Measurements from ENCODE around the gene VSTM2L.

VSTM2L gene

DNA sequence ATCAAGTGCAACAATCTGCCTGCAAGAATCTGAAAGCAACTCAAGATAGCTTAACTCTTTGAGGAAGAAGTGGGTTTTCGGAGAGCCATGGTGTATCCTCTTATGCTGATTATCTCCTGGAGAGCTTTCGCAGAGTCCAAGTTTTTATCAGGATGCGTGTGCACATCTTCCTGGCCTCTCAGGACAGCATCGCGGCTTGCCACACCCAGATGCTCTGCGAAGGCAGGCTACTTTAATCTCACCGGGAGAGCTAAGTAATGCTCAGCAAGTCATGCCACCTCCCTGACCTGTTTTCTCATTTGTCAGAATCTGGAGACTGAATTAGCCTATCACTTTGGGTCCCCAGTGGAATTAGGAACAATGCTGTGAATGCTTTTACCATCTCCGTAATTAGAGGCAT lies 77.5 kb downstream of the VSTM2L start:
- H3K9ac ChIP-seq (ENCODE audit: low read depth, low read length) = no peak overlapping the region

DNA sequence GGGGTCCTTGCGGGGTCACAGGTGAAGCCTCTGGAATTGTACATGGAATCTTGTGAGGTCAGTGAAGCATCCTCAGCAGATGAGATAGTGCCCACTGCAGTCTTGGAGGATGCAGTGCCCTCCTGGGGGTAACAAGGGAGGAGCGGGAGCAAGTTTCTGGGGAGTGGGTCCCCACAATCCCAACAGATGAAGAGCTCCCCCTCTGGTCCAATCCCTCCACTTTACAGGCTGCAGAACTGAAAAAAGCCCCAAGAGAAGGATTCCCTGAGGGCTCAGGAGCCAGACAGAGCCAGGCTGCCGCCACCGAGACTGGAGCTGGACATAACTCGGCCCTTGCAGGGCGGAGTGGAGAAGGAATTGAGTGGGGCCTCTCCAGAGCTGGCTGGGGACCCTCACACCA lies 77.9 kb downstream of the VSTM2L start:
- peaks cover 3% of the 10 kb centered on the region; the same call in 1 of the 2 replicates for H3K4me1 ChIP-seq (ENCODE audit: insufficient read depth, low read length)

More for the DNA sequence above, 77.5 kb downstream of the VSTM2L start:
- H3K9me3 ChIP-seq (ENCODE audit: control insufficient read depth, insufficient read depth, low read length) = no peaks in the 10 kb centered on the region
- H3K36me3 ChIP-seq (ENCODE audit: insufficient read depth, low read length) = peaks cover 5% of the 10 kb centered on the region
- H3K4me1 ChIP-seq (ENCODE audit: insufficient read depth, low read length) = peaks cover 3% of the 10 kb centered on the region; the same call in 1 of the 2 replicates

DNA sequence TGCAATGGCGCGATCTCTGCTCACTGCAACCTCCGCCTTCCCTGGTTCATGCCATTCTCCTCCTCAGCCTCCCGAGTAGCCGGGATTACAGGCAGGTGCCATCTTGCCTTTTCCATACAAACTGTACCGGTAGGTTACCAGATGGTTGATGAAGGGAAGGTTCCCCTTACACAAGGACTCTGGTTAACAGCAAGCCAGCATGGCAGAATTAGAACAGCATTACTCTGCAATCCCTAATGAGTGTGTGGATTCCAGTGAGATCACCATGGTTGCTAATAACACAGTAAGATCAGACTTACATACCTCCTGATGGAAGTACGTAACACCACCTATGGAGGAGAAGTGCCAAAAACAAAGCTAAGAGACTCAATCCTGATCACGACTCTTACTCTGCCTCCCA lies 78.6 kb downstream of the VSTM2L start:
- peaks cover 5% of the 10 kb centered on the region for H3K36me3 ChIP-seq (ENCODE audit: insufficient read depth, low read length)
- H3K9ac ChIP-seq (ENCODE audit: low read depth, low read length) = no peak overlapping the region
- no peaks in the 10 kb centered on the region for H3K9me3 ChIP-seq (ENCODE audit: control insufficient read depth, insufficient read depth, low read length)
- peaks cover 3% of the 10 kb centered on the region; the same call in 1 of the 2 replicates for H3K4me1 ChIP-seq (ENCODE audit: insufficient read depth, low read length)

More for the DNA sequence above, 77.9 kb downstream of the VSTM2L start:
- Histone ChIP-seq H3K9ac (ENCODE audit: low read depth, low read length) (no peak overlapping the region), H3K9me3 (ENCODE audit: control insufficient read depth, insufficient read depth, low read length) (no peaks in the 10 kb centered on the region), H3K36me3 (ENCODE audit: insufficient read depth, low read length) (peaks cover 5% of the 10 kb centered on the region)

DNA sequence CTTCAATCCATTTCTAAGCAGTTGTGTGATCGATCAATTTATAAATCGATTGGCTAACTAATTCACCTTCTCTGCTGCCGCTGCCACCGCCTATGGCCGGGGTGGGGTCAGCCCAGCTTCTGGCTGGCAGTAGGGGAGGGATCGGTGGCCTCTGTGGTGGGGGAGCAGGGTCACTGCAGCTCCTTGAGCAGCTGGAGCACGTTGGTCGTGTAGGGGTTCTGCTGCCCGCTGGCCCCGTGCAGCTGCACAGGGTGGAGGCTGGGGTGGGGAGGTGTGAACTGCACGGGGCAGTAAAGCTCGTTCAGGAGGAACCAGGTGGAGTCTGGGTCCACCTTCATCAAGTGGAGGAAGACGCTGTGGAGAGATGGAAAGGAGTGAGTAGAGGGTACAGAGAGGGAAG lies 80.4 kb downstream of the VSTM2L start:
- Histone ChIP-seq H3K36me3 (ENCODE audit: insufficient read depth, low read length) (peaks cover 5% of the 10 kb centered on the region), H3K9me3 (ENCODE audit: control insufficient read depth, insufficient read depth, low read length) (no peaks in the 10 kb centered on the region), H3K4me1 (ENCODE audit: insufficient read depth, low read length) (no peaks in the 10 kb centered on the region), H3K9ac (ENCODE audit: low read depth, low read length) (no peak overlapping the region)

DNA sequence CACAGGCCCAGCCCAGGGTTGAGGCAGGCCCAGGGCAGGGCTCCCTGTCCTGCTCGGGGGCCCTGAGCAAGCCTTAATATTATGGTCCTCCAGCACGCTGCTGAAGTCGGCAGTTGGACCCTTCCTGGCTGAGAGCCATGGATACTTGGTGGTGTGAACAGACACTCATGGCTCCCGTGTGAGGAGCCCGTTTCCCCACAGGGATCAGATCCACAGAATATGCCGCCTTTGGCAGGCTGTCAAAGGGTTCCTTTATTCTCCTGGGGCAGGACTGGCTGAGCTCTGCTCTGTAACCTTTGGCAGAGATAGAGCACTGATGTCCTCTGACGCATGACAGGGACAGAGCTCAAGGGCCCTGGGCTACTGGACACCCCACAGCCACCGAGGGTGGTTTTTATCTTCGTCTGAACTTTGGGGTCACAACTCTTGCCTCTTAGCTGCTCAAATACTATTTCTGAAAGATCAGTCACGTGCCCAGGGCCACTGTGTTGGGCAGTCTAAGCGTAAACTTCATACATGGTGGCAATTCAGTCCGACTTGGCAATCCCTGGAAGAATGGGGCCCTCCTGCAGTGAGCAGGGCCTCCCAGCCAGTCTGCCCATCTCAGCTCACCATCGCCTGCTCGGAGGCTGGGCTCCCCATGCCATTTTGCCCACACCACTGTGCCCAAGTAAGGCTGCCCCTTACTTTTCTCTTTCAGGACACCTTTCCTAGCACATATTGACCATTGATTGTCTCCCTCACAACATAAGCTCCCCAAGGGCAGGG lies 81.3 kb downstream of the VSTM2L start:
- no peaks in the 10 kb centered on the region for H3K9me3 ChIP-seq (ENCODE audit: control insufficient read depth, insufficient read depth, low read length)
- H3K4me1 ChIP-seq (ENCODE audit: insufficient read depth, low read length) = no peaks in the 10 kb centered on the region
- peaks cover 5% of the 10 kb centered on the region for H3K36me3 ChIP-seq (ENCODE audit: insufficient read depth, low read length)
- H3K9ac ChIP-seq (ENCODE audit: low read depth, low read length) = no peak overlapping the region

DNA sequence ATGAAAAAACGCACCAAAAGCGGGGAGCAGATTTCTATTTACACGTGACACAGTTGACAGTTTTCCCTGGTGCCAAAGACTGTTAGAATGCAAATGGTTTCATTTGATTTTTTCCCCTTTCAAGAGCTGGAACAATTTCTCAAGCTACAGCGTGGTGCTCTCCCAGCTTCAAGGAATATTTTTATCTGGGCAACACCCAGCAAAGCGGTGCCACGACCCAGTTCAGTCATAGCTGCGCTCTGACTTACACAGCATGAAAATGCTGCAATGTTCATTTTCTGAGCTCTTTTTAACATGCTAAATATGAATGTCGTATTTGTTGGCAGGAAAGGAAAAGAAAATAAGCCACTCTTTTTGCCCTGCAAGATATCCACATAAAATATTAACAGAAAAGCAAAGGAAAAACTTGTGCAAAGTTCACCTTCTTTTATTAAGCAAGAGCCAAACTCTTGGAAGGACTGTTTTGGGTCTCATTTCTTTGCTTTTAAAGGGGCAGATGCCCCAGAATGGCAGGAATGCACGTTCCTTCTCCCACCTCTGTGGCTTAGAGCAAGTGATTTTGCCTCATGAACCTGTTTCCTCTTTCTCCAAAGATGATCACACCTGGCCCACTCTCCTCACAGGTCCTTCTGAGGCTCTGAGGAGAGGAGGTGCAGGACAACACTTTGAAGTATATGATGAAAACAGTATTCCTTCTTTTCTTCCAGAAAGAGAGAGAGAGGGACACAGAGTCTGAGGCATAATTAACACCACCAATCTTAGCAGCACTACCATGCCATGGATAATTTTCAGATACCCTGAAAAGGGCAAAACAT lies 83.3 kb downstream of the VSTM2L start:
- Histone ChIP-seq H3K4me1 (ENCODE audit: insufficient read depth, low read length) (no peaks in the 10 kb centered on the region), H3K9ac (ENCODE audit: low read depth, low read length) (no peak overlapping the region), H3K36me3 (ENCODE audit: insufficient read depth, low read length) (peaks cover 8% of the 10 kb centered on the region), H3K9me3 (ENCODE audit: control insufficient read depth, insufficient read depth, low read length) (no peaks in the 10 kb centered on the region)

DNA sequence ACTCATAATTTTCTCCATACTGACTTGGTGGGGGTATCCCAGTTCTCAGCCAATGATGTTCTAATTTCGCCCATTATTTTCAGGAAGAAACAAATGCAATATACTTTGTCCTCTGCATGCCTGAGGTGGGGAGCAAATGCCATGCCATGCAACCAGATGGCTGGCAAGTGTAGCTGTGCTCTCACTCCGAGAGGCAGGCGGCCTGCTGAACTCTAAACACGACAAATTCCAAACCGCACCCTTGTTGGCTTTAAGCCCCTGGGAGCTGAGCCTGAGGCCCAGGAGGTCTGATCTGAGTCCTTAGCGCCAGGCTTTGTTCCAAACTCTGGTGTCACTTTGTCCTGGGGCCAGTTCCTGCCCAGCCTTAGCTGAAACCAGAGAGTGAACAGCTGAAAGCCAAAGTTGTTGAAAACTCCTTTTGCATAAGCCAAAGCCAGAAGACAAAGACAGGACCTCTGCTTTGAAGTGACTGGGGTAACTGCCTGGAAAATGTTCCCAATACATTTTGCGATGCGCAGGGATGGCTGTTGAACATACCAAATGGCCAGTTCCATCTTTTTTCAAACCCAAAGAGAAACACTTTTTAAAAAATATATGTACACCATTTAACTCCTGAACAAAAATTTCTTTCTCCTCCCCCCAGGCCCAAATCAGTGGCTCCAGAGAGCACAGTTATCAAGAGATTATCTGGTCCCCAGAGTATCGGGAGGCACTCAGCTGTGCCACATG lies 84.1 kb downstream of the VSTM2L start:
- Histone ChIP-seq H3K36me3 (ENCODE audit: insufficient read depth, low read length) (peaks cover 3% of the 10 kb centered on the region), H3K9me3 (ENCODE audit: control insufficient read depth, insufficient read depth, low read length) (no peaks in the 10 kb centered on the region), H3K9ac (ENCODE audit: low read depth, low read length) (no peak overlapping the region), H3K4me1 (ENCODE audit: insufficient read depth, low read length) (no peaks in the 10 kb centered on the region)

DNA sequence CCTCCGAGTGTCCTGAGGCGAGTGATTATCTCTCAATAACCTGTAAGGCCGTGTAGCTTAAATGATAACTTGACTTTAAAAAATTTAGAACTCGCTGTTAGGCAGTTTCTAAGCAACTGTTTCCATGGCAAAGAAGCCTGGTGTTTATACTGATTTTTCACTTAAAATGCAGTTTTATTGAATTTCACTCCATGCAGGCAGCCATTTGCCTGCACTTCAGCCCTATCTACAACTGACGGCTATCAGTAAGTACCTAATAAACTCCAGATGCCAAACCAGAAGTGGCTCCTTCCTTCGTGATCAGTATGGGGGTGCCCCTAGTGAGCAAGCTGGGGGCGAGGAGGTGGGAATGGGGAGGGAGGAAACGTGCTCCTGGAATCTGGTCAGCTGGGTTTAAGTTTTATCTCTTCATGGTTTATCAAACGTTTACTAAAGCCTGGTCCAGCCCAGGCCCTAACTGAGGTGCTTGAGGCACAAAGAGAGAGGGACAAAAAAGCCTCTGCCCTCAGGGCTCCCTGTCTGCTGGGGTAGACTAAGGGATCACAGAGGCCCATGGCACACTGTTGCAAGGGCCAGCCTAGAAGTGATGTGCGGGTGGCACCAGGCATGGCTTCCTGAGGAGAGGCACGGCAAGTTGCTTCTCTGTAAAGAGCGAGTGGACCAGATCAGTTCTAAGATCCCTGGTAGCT lies 84.8 kb downstream of the VSTM2L start:
- H3K9me3 ChIP-seq (ENCODE audit: control insufficient read depth, insufficient read depth, low read length) = no peaks in the 10 kb centered on the region
- H3K4me1 ChIP-seq (ENCODE audit: insufficient read depth, low read length) = peaks cover 2% of the 10 kb centered on the region; the same call in 1 of the 2 replicates
- H3K9ac ChIP-seq (ENCODE audit: low read depth, low read length) = no peak overlapping the region
- H3K36me3 ChIP-seq (ENCODE audit: insufficient read depth, low read length) = peaks cover 3% of the 10 kb centered on the region

DNA sequence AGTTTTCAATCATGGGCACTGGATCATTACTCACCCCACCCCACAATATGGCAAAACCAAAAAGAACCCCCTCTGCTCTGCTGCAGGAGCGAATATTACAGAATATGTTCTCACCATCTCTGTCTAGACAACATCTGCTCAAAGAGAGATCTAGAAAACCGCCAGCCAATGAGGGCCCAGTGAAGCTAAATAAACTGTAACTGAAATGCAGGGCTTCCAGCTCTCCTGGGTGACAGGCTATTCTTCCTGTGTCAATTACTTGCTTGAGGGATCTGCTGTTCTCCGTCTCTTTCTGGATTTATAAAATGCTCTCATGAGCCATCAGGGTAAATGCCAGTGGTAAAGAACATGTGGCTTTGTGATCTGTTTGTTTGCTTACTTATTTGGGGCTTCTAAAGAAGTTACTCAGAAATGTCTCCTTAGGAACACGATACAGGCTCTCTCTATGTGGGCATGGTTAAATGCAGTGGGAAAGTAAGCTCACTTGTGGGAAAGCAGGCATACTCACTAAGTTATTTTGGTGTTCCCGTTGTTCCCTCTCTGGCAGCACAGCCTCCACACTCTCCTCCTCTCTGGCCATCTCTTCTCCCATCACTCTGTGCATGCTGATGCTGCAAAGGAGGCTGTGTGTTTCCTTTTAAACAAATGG lies 85.5 kb downstream of the VSTM2L start:
- H3K9me3 ChIP-seq (ENCODE audit: control insufficient read depth, insufficient read depth, low read length) = no peaks in the 10 kb centered on the region
- peaks cover 4% of the 10 kb centered on the region; the same call in 1 of the 2 replicates for H3K4me1 ChIP-seq (ENCODE audit: insufficient read depth, low read length)
- peaks cover 3% of the 10 kb centered on the region for H3K36me3 ChIP-seq (ENCODE audit: insufficient read depth, low read length)
- no peak overlapping the region for H3K9ac ChIP-seq (ENCODE audit: low read depth, low read length)

DNA sequence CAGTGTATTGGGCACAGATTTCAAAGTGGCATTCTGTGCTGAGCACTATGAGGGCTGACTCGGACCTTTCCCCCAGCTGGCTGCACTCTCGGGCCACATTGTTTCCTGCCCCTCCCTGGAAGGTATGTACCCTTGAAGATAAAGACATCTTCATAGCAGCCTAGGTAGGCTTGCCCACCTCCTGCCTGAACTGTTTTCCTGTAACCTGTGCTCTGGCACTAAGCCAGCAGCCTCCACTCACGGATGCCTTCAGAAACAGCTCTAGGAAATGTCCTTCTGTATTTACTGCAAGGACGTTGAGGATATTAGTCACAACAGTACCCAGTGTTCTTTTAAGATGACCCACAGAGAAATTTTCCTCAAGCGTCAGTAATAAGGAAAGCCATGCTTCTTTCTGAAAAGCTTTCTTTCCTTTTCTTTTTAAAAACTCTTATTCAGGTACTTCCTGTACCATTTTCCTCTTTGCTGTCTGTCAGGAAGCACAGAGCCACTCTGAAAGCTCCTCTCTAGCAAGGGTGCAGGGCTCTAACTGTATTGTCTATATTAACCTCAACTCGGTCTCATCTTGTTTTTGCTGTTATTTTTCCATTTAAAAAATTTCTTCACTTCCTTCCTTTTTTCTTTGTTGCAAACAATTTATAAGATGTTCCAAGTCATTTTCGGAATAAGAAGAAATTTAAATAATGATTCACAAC lies 86.8 kb downstream of the VSTM2L start:
- Histone ChIP-seq H3K4me1 (ENCODE audit: insufficient read depth, low read length) (peaks cover 4% of the 10 kb centered on the region; the same call in 1 of the 2 replicates), H3K9me3 (ENCODE audit: control insufficient read depth, insufficient read depth, low read length) (no peaks in the 10 kb centered on the region), H3K9ac (ENCODE audit: low read depth, low read length) (no peak overlapping the region), H3K36me3 (ENCODE audit: insufficient read depth, low read length) (peaks cover 3% of the 10 kb centered on the region)

DNA sequence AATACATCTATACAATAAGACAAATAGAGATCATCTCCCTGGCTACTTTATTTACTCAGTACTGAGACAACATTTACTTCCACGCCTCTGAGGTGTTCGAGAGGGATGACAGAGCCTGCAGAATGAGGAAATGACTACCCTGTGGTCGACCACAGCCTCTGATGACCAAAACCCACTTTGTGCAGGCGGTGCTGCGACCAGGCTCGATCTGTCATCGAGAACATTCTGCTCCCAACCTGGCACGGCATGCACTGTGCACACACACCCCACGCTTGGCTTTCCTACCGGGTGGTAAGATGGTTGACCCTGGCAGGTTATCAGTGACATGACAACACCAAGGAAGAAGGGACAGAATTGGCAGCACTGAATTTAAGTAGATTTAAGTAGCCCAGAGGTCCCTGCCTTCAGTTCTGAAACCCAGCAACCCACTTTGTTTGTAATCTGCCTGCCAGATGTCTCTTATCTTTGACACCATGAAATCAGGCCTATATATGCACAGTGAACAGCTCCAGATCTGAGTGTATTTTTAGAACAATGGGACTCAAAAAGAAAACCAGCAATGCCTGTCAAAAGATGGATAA lies 87.7 kb downstream of the VSTM2L start:
- H3K9ac ChIP-seq (ENCODE audit: low read depth, low read length) = no peak overlapping the region
- no peaks in the 10 kb centered on the region for H3K9me3 ChIP-seq (ENCODE audit: control insufficient read depth, insufficient read depth, low read length)
- peaks cover 3% of the 10 kb centered on the region for H3K36me3 ChIP-seq (ENCODE audit: insufficient read depth, low read length)
- H3K4me1 ChIP-seq (ENCODE audit: insufficient read depth, low read length) = peaks cover 4% of the 10 kb centered on the region; the same call in 1 of the 2 replicates

DNA sequence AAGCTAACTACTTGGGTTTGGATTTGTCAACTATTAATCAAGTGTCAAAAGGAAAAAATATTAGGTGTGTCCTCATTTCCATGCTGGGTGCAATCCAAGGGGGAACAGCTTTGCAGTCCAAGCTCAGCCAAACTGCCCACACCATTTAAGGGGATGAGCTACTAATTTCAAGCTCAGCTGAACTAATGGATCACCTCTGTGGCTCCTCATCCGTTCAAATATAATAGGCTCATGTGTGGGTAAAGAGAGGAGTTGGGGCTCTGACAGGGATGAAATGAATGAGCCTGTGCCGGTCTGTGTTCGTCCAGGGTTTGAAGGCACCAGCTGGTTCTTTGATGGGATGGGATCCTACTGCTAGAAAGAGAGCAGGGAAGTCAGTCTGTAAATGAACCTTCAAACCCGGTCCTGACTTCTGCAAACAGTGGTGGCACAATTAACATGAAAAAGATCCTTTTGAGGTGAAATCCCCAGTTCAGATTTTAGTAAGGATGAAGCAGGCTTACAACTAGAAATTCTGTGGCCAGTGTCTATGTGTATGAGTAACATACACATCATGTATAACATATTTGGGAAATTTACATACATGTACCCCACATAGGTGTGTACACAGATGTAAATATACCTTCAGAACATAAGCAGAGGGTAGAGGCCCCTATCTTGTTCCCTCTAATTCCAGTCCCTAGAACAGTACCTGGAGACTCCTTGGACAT lies 88.4 kb downstream of the VSTM2L start:
- Histone ChIP-seq H3K36me3 (ENCODE audit: insufficient read depth, low read length) (peaks cover 10% of the 10 kb centered on the region), H3K4me1 (ENCODE audit: insufficient read depth, low read length) (peaks cover 4% of the 10 kb centered on the region; the same call in 1 of the 2 replicates), H3K9ac (ENCODE audit: low read depth, low read length) (no peak overlapping the region), H3K9me3 (ENCODE audit: control insufficient read depth, insufficient read depth, low read length) (no peaks in the 10 kb centered on the region)
